Mucosa of stomach (tissue), 1 donor: ENCODE data around the gene GOLGB1.
"Not testable (repeated sequence)": the region's sequence is repeated elsewhere in the genome, so short reads cannot be mapped to it uniquely, and the experiment has no call there.

ENCODE experiments used
- H3K27me3 ChIP-seq: one replicate; pipeline ENCODE4 v1.7.0; 2013; ENCODE audit warnings: mild to moderate bottlenecking, low read length; ENCODE audit not compliant: control insufficient read depth, insufficient read depth
- H3K36me3 ChIP-seq: one replicate; pipeline ENCODE4 v1.7.0; 2013; ENCODE audit warnings: low read length; ENCODE audit not compliant: control insufficient read depth, insufficient read depth
- H3K4me1 ChIP-seq: one replicate; pipeline ENCODE4 v1.7.0; 2013; ENCODE audit warnings: mild to moderate bottlenecking, low read length; ENCODE audit not compliant: control insufficient read depth, insufficient read depth
- H3K4me3 ChIP-seq: one replicate; pipeline ENCODE4 v1.7.0; 2013; ENCODE audit warnings: low read length
- H3K9ac ChIP-seq: one replicate; pipeline ENCODE4 v1.7.0; 2013; ENCODE audit warnings: mild to moderate bottlenecking, low read length, moderate library complexity
- H3K9me3 ChIP-seq: one replicate; pipeline ENCODE4 v1.7.0; 2013; ENCODE audit warnings: mild to moderate bottlenecking, low read length, moderate library complexity; ENCODE audit not compliant: control insufficient read depth
- donor health status: Pancreatic carcinoma.

Gene GOLGB1

GRCh38 chr3:121759541-121760202, 10.1 kb upstream of the GOLGB1 start:
- Histone ChIP-seq H3K27me3 (no peaks in the 10 kb centered on the region), H3K4me3 (no peak overlapping the region), H3K36me3 (no peaks in the 10 kb centered on the region), H3K4me1 (no peaks in the 10 kb centered on the region), H3K9ac (no peak overlapping the region), H3K9me3 (no peaks in the 10 kb centered on the region)

GRCh38 chr3:121758727-121759450, 9.3 kb upstream of the GOLGB1 start:
- no peaks in the 10 kb centered on the region for H3K9me3 ChIP-seq
- H3K36me3 ChIP-seq: no peaks in the 10 kb centered on the region

DNA sequence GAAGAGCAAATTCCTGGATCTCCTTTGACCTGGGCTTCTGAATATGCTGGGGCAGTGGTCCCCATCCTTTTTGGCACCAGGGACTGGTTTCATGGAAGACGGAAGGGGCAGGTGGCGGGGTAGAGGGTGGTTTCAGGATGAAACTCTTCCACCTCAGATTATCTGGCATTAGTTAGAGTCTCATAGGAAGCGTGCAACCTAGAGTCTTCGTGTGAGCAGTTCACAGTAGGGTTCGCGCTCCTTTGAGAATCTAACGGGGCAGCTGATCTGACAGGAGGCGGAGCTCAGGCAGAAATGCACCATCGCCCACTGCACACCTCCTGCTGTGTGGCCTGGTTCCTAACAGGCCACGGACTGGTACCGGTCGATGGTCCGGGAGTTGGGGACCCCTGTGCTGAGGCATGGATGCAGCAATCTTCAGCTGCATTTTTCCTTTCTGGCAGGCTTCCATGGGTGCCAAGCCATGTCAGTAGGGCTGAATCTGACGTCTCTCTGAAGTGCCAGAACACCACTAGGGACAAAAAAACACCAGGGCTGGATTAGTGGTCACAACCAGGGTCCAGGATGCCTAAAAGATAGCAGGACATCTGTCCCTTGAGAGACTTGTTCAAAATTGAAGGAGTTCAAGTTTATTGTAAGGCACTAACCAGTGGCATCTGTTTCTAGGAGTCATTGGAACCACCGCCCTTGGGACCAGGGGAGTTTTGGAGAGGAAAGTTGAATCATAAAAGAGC, 8.4 kb upstream of the GOLGB1 start:
- Histone ChIP-seq H3K4me1 (no peaks in the 10 kb centered on the region), H3K4me3 (no peak overlapping the region), H3K9ac (no peak overlapping the region), H3K36me3 (no peaks in the 10 kb centered on the region), H3K27me3 (no peaks in the 10 kb centered on the region), H3K9me3 (no peaks in the 10 kb centered on the region)

More at GRCh38 chr3:121758727-121759450, 9.3 kb upstream of the GOLGB1 start:
- Histone ChIP-seq H3K27me3 (no peaks in the 10 kb centered on the region), H3K9ac (no peak overlapping the region), H3K4me1 (no peaks in the 10 kb centered on the region), H3K4me3 (no peak overlapping the region)

DNA sequence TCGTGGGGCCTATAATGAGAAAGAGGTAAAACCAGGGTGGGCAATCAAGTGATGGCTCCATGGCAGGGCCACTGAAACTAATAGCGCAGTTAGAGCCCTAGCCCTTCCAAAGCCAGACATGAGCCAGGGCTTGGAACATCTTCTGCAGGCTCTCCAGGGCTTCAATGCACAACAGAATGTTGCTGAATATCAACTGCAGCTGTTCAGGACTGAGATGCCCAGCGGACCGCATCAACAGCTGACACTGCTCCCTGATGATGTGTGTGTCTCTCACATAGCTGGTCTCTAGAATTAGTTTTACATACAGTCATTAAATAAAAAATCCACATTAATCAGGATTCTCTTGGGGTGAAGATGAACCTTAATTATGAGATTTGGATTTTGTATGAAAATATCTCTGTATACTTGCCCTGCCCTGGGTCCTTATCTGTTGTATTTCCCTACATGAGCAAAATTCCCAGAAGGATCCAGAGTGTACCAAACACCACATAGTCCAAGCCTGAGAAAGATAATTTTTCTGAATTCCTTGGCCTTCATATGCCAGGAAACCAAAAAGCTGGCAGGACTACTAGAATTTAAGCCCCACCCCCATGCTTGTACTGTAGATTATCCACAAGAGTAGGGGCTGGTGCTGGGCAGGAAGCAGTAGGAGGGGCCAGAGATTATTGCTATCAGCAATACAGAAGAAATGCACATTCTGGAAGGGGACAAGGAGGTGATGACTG, 7.7 kb upstream of the GOLGB1 start:
- no peak overlapping the region for H3K4me3 ChIP-seq
- no peaks in the 10 kb centered on the region for H3K27me3 ChIP-seq
- H3K9me3 ChIP-seq: no peaks in the 10 kb centered on the region
- H3K36me3 ChIP-seq: no peaks in the 10 kb centered on the region
- H3K4me1 ChIP-seq: no peaks in the 10 kb centered on the region
- H3K9ac ChIP-seq: no peak overlapping the region

GRCh38 chr3:121752772-121753171, 3.2 kb upstream of the GOLGB1 start:
- Histone ChIP-seq H3K4me1 (peaks cover 7% of the 10 kb centered on the region), H3K9me3 (no peaks in the 10 kb centered on the region), H3K9ac (no peak overlapping the region), H3K36me3 (no peaks in the 10 kb centered on the region), H3K4me3 (no peak overlapping the region), H3K27me3 (no peaks in the 10 kb centered on the region)

- H3K4me1 ChIP-seq: peaks cover 7% of the 10 kb centered on the region
- no peak overlapping the region for H3K9ac ChIP-seq
- H3K36me3 ChIP-seq: no peaks in the 10 kb centered on the region
- H3K4me3 ChIP-seq: no peak overlapping the region
- no peaks in the 10 kb centered on the region for H3K9me3 ChIP-seq
- H3K27me3 ChIP-seq: no peaks in the 10 kb centered on the region
These were observed 2.7 kb upstream of the GOLGB1 start for GRCh38 chr3:121752261-121752660.

DNA sequence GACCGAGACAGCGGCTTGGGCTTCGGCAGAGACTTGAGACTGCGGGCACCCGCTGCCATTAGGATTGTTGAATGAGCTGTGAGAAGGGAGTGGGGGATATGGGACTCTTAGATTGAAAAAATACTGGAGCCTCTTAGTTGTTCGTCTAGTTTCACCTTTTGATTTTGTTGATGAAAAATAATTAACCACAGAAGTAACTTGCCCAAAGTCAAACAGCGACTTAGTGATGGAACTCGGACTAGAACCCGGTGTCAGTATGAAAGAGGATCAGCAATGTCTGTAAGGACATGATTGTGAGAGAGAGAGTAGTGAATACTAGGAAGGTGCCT, 510 bp upstream of the GOLGB1 start:
- Histone ChIP-seq H3K27me3 (no peaks in the 10 kb centered on the region), H3K4me1 (peaks cover 7% of the 10 kb centered on the region), H3K4me3 (peak overlapping the region; percentile 31), H3K36me3 (no peaks in the 10 kb centered on the region), H3K9ac (peak overlapping the region; percentile 65), H3K9me3 (no peaks in the 10 kb centered on the region)

DNA sequence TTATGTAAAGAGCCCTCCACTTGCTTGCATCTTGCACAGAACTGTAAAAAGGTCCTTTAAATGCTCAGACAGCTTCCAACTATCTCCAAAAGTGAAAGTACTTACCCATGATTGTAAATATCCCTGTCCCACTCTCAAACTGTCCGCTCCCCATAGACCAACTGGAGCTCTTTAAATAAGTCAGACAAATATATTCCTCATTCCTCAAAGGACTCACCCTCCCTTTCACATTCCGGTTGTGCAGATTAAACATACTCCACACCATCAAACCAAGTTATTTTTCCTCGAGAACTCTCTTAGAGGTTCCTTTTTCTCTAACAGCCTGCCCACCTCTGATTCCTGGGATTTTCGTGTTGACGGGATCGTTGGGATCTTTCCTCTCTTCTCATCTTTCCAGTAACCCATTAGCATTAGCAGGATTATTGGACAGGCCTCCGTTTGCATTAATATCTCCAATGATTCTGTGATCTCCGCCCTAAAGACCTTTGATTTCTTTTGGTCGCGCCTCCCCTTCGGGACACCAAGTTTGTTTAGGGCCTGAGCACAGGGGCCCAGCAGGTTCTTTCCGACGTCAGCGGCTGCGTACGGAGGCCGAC, 763 bp downstream of the GOLGB1 start:
- no peaks in the 10 kb centered on the region for H3K27me3 ChIP-seq
- H3K9me3 ChIP-seq: no peaks in the 10 kb centered on the region
- peak overlapping the region; percentile 99 for H3K9ac ChIP-seq
- H3K4me1 ChIP-seq: peaks cover 7% of the 10 kb centered on the region
- no peaks in the 10 kb centered on the region for H3K36me3 ChIP-seq
- H3K4me3 ChIP-seq: peak overlapping the region; percentile 47

- Histone ChIP-seq H3K9ac (peak overlapping the region; percentile 99), H3K36me3 (no peaks in the 10 kb centered on the region), H3K4me1 (peaks cover 7% of the 10 kb centered on the region), H3K9me3 (no peaks in the 10 kb centered on the region), H3K27me3 (no peaks in the 10 kb centered on the region), H3K4me3 (peak overlapping the region; percentile 47)
These were observed 1.6 kb downstream of the GOLGB1 start for GRCh38 chr3:121747976-121748375.

GRCh38 chr3:121743106-121743505, 6.4 kb downstream of the GOLGB1 start:
- H3K9ac ChIP-seq, H3K4me3 ChIP-seq, H3K36me3 ChIP-seq, H3K4me1 ChIP-seq, H3K9me3 ChIP-seq, H3K27me3 ChIP-seq: not testable (repeated sequence)

DNA sequence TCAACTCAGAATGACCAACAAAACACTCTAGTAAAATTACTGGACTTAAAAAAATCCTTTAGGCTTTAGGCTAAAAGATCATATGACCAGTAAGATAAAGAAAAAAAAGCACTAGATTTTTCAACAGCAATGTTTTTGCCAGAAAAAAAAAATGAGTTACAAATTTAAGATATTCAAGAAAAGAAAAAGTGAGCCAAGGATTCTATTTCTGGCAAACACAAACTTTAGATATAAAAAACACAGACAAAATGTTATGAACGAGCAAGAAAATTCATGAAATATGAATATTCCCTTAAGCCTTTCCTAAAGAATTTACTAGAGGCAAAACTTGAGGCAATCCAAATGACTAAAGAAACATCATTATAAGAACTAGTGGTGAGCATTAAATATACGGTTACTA, 8.6 kb downstream of the GOLGB1 start:
- H3K9me3 ChIP-seq: no peaks in the 10 kb centered on the region
- no peaks in the 10 kb centered on the region for H3K27me3 ChIP-seq
- no peaks in the 10 kb centered on the region for H3K36me3 ChIP-seq
- H3K9ac ChIP-seq: no peak overlapping the region
- peaks cover 8% of the 10 kb centered on the region for H3K4me1 ChIP-seq
- H3K4me3 ChIP-seq: no peak overlapping the region
